Gastrocnemius medialis (tissue), 4 donors: ENCODE data around the gene POU3F1. TPM values are rescaled to one million over a fixed set of nuclear protein-coding genes. Genes with fewer than 3 reads are reported as not detected.

ENCODE experiments used
- ATAC-seq, 2 donors: fragments of 150-250 bp; one replicate each; pipeline ENCODE4 v1.9.1; 2016
- DNase-seq, 2 donors: peaks; one replicate each; pipeline ENCODE4 v3.0.0-alpha.2; 2019
- H3K27ac ChIP-seq, 4 donors: fragments of 200-600 bp; sonication (generic); 1 replicate in 1 of 4; 2 replicates in 3 of 4; pipeline ENCODE4 v1.5.1; 2016 to 2018; ENCODE audit warnings: mild to moderate bottlenecking in 2 of 4, moderate library complexity in 1 of 4
- H3K27me3 ChIP-seq, 3 donors: fragments of 200-600 bp; sonication (generic) in 2 of 3; 1 replicate in 1 of 3; 2 replicates in 2 of 3; pipeline versions ENCODE4 v1.5.1 to v1.6.0; 2016 to 2019; ENCODE audit warnings: mild to moderate bottlenecking in 1 of 3, moderate library complexity in 1 of 3
- H3K36me3 ChIP-seq, 2 donors: fragments of 200-600 bp; sonication (generic) in 1 of 2; one replicate each; pipeline ENCODE4 v1.5.1; 2017 to 2018
- H3K4me1 ChIP-seq, 2 donors: fragments of 200-600 bp; sonication (generic) in 1 of 2; one replicate each; pipeline ENCODE4 v1.5.1; 2016 to 2017; ENCODE audit warnings: mild to moderate bottlenecking in 2 of 2
- H3K4me3 ChIP-seq, 4 donors: fragments of 200-600 bp; sonication (generic) in 3 of 4; 1 replicate in 1 of 4; 2 replicates in 3 of 4; pipeline ENCODE4 v1.5.1; 2016 to 2019; ENCODE audit warnings: mild to moderate bottlenecking in 2 of 4
- H3K9me3 ChIP-seq, 3 donors: fragments of 200-600 bp; sonication (generic) in 2 of 3; 1 replicate in 1 of 3; 2 replicates in 2 of 3; pipeline ENCODE4 v1.5.1; 2016 to 2019
- CTCF ChIP-seq, 5 experiments: fragments of 450-650 bp in 3 of 5; fragments of 200-600 bp in 2 of 5; sonication (generic) in 2 of 5; IDR thresholded peaks in 4 of 5; conservative IDR thresholded peaks in 1 of 5; 1 replicate in 4 of 5; 2 replicates in 1 of 5; pipeline ENCODE4 v1.5.1; 2016 to 2019; ENCODE audit warnings: antibody characterized with exemption in 5 of 5, mild to moderate bottlenecking in 3 of 5, moderate library complexity in 3 of 5
- POLR2A ChIP-seq, 2 donors: fragments of 450-650 bp; IDR thresholded peaks; one replicate each; pipeline ENCODE4 v1.6.1; 2017; ENCODE audit warnings: antibody characterized with exemption in 2 of 2, mild to moderate bottlenecking in 2 of 2, moderate library complexity in 2 of 2
- in situ Hi-C, 4 donors: fragments of 200-750 bp; cut with MboI; loops; one replicate each; pipeline versions ENCODE4 v1.15.0 to v1.8.0; 2017; ENCODE audit warnings: low sequenced_read_pairs in 4 of 4
- intact Hi-C: fragments of 100-400 bp; cut with DNase I; formaldehyde crosslinking; loops from one replicate; pipeline ENCODE4 v1.15.1; 2023; ENCODE audit warnings: low total_unique reads
- total RNA-seq, 4 donors: library from RNA; depleted of rRNA; stranded (reverse); fragments of >200 nt; gene quantifications; one replicate each; pipeline versions ENCODE4 v1.1.0 to v1.2.3, GENCODE V29; 2016

POU3F1 gene
- total RNA-seq, 4 donors from 2014 or later = 0.13 to 2.3 (median 0.69) TPM

- Histone ChIP-seq H3K36me3 (no peaks in the 10 kb centered on the region), H3K4me3 (no peak overlapping the region), H3K27me3 (peaks cover 0 to 16% (median 0%) of the 10 kb centered on the region in 3 donors), H3K9me3 (no peaks in the 10 kb centered on the region), H3K4me1 (no peaks in the 10 kb centered on the region), H3K27ac (no peak overlapping the region)
- ATAC-seq (no peak), DNase-seq (no peak)
- in situ Hi-C loops = loop anchor here in 2 of 4 donors (25.0 kb wide), 2 partner anchors 744 to 769 kb away; no protein-coding TSS in a partner anchor
- TF ChIP-seq POLR2A (IDR thresholded peaks at IDR 0.05) = no peak
- TF ChIP-seq CTCF (IDR thresholded peaks at IDR 0.05 in 4 of 5, conservative IDR thresholded peaks at IDR 0.05 in 1 of 5) = no peak
- intact Hi-C loops = no loop called here
Measured at GRCh38 chr1:38068220-38068979, 21.8 kb upstream of the POU3F1 start.

GRCh38 chr1:38064197-38064903 lies 17.8 kb upstream of the POU3F1 start:
- ATAC-seq = no peak
- DNase-seq = no peak
- H3K9me3 ChIP-seq = no peaks in the 10 kb centered on the region
- intact Hi-C loops (no loop called here), in situ Hi-C loops (loop anchor here in 2 of 4 donors (25.0 kb wide), 2 partner anchors 748 to 773 kb away; no protein-coding TSS in a partner anchor)
- H3K27me3 ChIP-seq = no peaks in the 10 kb centered on the region
- TF ChIP-seq CTCF (IDR thresholded peaks at IDR 0.05 in 4 of 5, conservative IDR thresholded peaks at IDR 0.05 in 1 of 5) (no peak), POLR2A (IDR thresholded peaks at IDR 0.05) (no peak)
- H3K4me1 ChIP-seq = no peaks in the 10 kb centered on the region
- H3K4me3 ChIP-seq = no peak overlapping the region
- no peak overlapping the region for H3K27ac ChIP-seq
- H3K36me3 ChIP-seq = no peaks in the 10 kb centered on the region

- Histone ChIP-seq H3K27ac (no peak overlapping the region), H3K4me3 (no peak overlapping the region), H3K36me3 (no peaks in the 10 kb centered on the region), H3K9me3 (no peaks in the 10 kb centered on the region), H3K27me3 (no peaks in the 10 kb centered on the region), H3K4me1 (no peaks in the 10 kb centered on the region)
- TF ChIP-seq CTCF (IDR thresholded peaks at IDR 0.05 in 4 of 5, conservative IDR thresholded peaks at IDR 0.05 in 1 of 5) (no peak), POLR2A (IDR thresholded peaks at IDR 0.05) (no peak)
- ATAC-seq (no peak), DNase-seq (no peak)
- in situ Hi-C loops = loop anchor here in 2 of 4 donors (25.0 kb wide), 2 partner anchors 749 to 774 kb away; no protein-coding TSS in a partner anchor
- intact Hi-C loops = no loop called here
Measured at GRCh38 chr1:38063616-38064015, 17.0 kb upstream of the POU3F1 start.

GRCh38 chr1:38062361-38063288 lies 16.0 kb upstream of the POU3F1 start:
- ATAC-seq (no peak), DNase-seq (no peak)
- intact Hi-C loops = no loop called here
- in situ Hi-C loops = loop anchor here in 2 of 4 donors (25.0 kb wide), 2 partner anchors 750 to 775 kb away; no protein-coding TSS in a partner anchor
- Histone ChIP-seq H3K36me3 (no peaks in the 10 kb centered on the region), H3K27me3 (no peaks in the 10 kb centered on the region), H3K27ac (no peak overlapping the region), H3K9me3 (no peaks in the 10 kb centered on the region), H3K4me3 (no peak overlapping the region), H3K4me1 (no peaks in the 10 kb centered on the region)
- no peak for TF ChIP-seq CTCF (IDR thresholded peaks at IDR 0.05 in 4 of 5, conservative IDR thresholded peaks at IDR 0.05 in 1 of 5)
- TF ChIP-seq POLR2A (IDR thresholded peaks at IDR 0.05) = no peak
